WTC11 (cell line): ENCODE results near the gene PDK1.

ENCODE experiments used
- ATF1 ChIP-seq: sonication (generic); formaldehyde crosslinking; IDR thresholded peaks from 2 replicates; pipeline ENCODE4 v1.8.1; 2023; ENCODE audit warnings: mild to moderate bottlenecking, moderate library complexity, missing genetic modification reagents
- JUN ChIP-seq: sonication (generic); formaldehyde crosslinking; IDR thresholded peaks from 2 replicates; pipeline ENCODE4 v1.8.0; 2023; ENCODE audit warnings: mild to moderate bottlenecking, missing genetic modification reagents
- NR2C2 ChIP-seq: sonication (generic); formaldehyde crosslinking; IDR thresholded peaks from 2 replicates; pipeline ENCODE4 v1.8.0; 2022; ENCODE audit warnings: mild to moderate bottlenecking, missing genetic modification reagents
- PRRX2 ChIP-seq: fragments of 250-450 bp; sonication (Bioruptor Pico); IDR thresholded peaks from 2 replicates; pipeline ENCODE4 v1.8.0; 2021; ENCODE audit warnings: mild to moderate bottlenecking
- TF ChIP-seq, protein P1 (sequence below): fragments of 200-600 bp; IDR thresholded peaks from 2 replicates; pipeline ENCODE4 v1.8.0; 2022; ENCODE audit warnings: antibody characterized with exemption
- TF ChIP-seq, protein P2 (sequence below): sonication (generic); formaldehyde crosslinking; IDR thresholded peaks from 2 replicates; pipeline ENCODE4 v1.8.1; 2023; ENCODE audit warnings: mild to moderate bottlenecking, moderate library complexity, missing genetic modification reagents
- TF ChIP-seq, protein P3 (sequence below): sonication (generic); formaldehyde crosslinking; IDR thresholded peaks from 2 replicates; pipeline ENCODE4 v1.8.0; 2022; ENCODE audit warnings: mild to moderate bottlenecking, missing genetic modification reagents
- TF ChIP-seq, protein P4 (sequence below): sonication (generic); formaldehyde crosslinking; IDR thresholded peaks from 2 replicates; pipeline ENCODE4 v1.8.1; 2023; ENCODE audit warnings: mild to moderate bottlenecking, missing genetic modification reagents
- TF ChIP-seq, protein P5 (sequence below): sonication (generic); formaldehyde crosslinking; IDR thresholded peaks from 2 replicates; pipeline ENCODE4 v1.8.1; 2022; ENCODE audit warnings: low read depth, missing genetic modification reagents, borderline replicate concordance
- TF ChIP-seq, protein P6 (sequence below): fragments of 250-450 bp; sonication (Bioruptor Pico); IDR thresholded peaks from 2 replicates; pipeline ENCODE4 v1.9.0; 2021; ENCODE audit warnings: mild to moderate bottlenecking
- TF ChIP-seq, protein P7 (sequence below): sonication (generic); formaldehyde crosslinking; IDR thresholded peaks from 2 replicates; pipeline ENCODE4 v1.8.0; 2022; ENCODE audit warnings: mild to moderate bottlenecking, missing genetic modification reagents

DNA sequence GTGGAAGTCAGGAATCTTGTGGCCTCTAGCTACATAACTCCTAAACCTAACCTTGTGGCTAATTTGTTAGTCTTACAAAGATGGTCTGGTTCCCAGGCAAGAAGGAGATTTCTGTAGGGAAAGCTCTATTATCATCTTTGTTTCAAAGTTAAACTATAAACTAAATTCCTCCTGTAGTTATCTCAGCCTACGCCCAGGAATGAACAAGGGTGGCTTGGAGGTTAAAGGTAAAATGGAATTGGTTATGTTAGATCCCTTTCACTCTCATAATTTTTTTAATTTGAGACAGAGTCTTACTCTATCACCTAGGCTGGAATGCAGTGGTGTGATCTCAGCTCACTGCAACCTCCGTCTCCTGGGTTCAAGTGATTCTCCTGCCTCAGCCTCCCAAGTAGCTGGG lies 24.6 kb upstream of the PDK1 start:
- TF ChIP-seq, protein P1, sequence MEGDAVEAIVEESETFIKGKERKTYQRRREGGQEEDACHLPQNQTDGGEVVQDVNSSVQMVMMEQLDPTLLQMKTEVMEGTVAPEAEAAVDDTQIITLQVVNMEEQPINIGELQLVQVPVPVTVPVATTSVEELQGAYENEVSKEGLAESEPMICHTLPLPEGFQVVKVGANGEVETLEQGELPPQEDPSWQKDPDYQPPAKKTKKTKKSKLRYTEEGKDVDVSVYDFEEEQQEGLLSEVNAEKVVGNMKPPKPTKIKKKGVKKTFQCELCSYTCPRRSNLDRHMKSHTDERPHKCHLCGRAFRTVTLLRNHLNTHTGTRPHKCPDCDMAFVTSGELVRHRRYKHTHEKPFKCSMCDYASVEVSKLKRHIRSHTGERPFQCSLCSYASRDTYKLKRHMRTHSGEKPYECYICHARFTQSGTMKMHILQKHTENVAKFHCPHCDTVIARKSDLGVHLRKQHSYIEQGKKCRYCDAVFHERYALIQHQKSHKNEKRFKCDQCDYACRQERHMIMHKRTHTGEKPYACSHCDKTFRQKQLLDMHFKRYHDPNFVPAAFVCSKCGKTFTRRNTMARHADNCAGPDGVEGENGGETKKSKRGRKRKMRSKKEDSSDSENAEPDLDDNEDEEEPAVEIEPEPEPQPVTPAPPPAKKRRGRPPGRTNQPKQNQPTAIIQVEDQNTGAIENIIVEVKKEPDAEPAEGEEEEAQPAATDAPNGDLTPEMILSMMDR: no peak
- TF ChIP-seq, protein P2, sequence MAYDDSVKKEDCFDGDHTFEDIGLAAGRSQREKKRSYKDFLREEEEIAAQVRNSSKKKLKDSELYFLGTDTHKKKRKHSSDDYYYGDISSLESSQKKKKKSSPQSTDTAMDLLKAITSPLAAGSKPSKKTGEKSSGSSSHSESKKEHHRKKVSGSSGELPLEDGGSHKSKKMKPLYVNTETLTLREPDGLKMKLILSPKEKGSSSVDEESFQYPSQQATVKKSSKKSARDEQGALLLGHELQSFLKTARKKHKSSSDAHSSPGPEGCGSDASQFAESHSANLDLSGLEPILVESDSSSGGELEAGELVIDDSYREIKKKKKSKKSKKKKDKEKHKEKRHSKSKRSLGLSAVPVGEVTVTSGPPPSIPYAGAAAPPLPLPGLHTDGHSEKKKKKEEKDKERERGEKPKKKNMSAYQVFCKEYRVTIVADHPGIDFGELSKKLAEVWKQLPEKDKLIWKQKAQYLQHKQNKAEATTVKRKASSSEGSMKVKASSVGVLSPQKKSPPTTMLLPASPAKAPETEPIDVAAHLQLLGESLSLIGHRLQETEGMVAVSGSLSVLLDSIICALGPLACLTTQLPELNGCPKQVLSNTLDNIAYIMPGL (CRISPR knock-in tag): no peak
- TF ChIP-seq, protein P3, sequence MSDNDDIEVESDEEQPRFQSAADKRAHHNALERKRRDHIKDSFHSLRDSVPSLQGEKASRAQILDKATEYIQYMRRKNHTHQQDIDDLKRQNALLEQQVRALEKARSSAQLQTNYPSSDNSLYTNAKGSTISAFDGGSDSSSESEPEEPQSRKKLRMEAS: no peak
- TF ChIP-seq, protein P4, sequence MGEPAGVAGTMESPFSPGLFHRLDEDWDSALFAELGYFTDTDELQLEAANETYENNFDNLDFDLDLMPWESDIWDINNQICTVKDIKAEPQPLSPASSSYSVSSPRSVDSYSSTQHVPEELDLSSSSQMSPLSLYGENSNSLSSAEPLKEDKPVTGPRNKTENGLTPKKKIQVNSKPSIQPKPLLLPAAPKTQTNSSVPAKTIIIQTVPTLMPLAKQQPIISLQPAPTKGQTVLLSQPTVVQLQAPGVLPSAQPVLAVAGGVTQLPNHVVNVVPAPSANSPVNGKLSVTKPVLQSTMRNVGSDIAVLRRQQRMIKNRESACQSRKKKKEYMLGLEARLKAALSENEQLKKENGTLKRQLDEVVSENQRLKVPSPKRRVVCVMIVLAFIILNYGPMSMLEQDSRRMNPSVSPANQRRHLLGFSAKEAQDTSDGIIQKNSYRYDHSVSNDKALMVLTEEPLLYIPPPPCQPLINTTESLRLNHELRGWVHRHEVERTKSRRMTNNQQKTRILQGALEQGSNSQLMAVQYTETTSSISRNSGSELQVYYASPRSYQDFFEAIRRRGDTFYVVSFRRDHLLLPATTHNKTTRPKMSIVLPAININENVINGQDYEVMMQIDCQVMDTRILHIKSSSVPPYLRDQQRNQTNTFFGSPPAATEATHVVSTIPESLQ (CRISPR knock-in tag): no peak
- TF ChIP-seq, protein P5, sequence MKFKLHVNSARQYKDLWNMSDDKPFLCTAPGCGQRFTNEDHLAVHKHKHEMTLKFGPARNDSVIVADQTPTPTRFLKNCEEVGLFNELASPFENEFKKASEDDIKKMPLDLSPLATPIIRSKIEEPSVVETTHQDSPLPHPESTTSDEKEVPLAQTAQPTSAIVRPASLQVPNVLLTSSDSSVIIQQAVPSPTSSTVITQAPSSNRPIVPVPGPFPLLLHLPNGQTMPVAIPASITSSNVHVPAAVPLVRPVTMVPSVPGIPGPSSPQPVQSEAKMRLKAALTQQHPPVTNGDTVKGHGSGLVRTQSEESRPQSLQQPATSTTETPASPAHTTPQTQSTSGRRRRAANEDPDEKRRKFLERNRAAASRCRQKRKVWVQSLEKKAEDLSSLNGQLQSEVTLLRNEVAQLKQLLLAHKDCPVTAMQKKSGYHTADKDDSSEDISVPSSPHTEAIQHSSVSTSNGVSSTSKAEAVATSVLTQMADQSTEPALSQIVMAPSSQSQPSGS (CRISPR knock-in tag): no peak
- TF ChIP-seq ATF1 (no peak), PRRX2 (CRISPR knock-in tag) (no peak), NR2C2 (no peak), JUN (CRISPR knock-in tag) (no peak)
- TF ChIP-seq, protein P6, sequence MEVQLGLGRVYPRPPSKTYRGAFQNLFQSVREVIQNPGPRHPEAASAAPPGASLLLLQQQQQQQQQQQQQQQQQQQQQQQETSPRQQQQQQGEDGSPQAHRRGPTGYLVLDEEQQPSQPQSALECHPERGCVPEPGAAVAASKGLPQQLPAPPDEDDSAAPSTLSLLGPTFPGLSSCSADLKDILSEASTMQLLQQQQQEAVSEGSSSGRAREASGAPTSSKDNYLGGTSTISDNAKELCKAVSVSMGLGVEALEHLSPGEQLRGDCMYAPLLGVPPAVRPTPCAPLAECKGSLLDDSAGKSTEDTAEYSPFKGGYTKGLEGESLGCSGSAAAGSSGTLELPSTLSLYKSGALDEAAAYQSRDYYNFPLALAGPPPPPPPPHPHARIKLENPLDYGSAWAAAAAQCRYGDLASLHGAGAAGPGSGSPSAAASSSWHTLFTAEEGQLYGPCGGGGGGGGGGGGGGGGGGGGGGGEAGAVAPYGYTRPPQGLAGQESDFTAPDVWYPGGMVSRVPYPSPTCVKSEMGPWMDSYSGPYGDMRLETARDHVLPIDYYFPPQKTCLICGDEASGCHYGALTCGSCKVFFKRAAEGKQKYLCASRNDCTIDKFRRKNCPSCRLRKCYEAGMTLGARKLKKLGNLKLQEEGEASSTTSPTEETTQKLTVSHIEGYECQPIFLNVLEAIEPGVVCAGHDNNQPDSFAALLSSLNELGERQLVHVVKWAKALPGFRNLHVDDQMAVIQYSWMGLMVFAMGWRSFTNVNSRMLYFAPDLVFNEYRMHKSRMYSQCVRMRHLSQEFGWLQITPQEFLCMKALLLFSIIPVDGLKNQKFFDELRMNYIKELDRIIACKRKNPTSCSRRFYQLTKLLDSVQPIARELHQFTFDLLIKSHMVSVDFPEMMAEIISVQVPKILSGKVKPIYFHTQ (CRISPR knock-in tag): no peak
- TF ChIP-seq, protein P7, sequence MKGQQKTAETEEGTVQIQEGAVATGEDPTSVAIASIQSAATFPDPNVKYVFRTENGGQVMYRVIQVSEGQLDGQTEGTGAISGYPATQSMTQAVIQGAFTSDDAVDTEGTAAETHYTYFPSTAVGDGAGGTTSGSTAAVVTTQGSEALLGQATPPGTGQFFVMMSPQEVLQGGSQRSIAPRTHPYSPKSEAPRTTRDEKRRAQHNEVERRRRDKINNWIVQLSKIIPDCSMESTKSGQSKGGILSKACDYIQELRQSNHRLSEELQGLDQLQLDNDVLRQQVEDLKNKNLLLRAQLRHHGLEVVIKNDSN: no peak
